CD4-positive, alpha-beta memory T cell (primary cell): ENCODE results near the gene ZNF385A. TPM values are rescaled to one million over a fixed set of nuclear protein-coding genes. Genes with fewer than 3 reads are reported as not detected.
A peak's percentile ranks its signal among the peaks of the same experiment; 100 is the strongest.
"Not testable (repeated sequence)": the region's sequence is repeated elsewhere in the genome, so short reads cannot be mapped to it uniquely, and the experiment has no call there.

Experiments
- CTCF ChIA-PET: fragments of 350-600 bp; sonication (Branson Sonifier 250); formaldehyde crosslinking; loops from one replicate; lab custom pipeline; 2021; ENCODE audit warnings: inconsistent platforms; ENCODE audit not compliant: partially characterized antibody; lab: Charles Lee
- POLR2A ChIA-PET: fragments of 350-600 bp; sonication (Branson Sonifier 250); formaldehyde crosslinking; loops from one replicate; lab custom pipeline; 2021; ENCODE audit not compliant: partially characterized antibody; lab: Charles Lee
- DNase-seq, 5 donors: peaks; one replicate each; pipeline versions ENCODE4 v3.0.0 to v3.0.0-alpha.2; 2020 to 2022; ENCODE audit warnings: mixed read lengths in 1 of 5
- H3K27ac ChIP-seq: one replicate; pipeline ENCODE4 v1.7.0; 2013; ENCODE audit warnings: low read depth, low read length
- H3K27me3 ChIP-seq: 2 replicates; pipeline ENCODE4 v1.7.0; 2013; ENCODE audit warnings: mild to moderate bottlenecking, low read length, moderate library complexity; ENCODE audit not compliant: insufficient read depth
- H3K36me3 ChIP-seq: 2 replicates; pipeline ENCODE4 v1.7.0; 2013; ENCODE audit warnings: mild to moderate bottlenecking, low read length, moderate library complexity; ENCODE audit not compliant: insufficient read depth
- H3K4me1 ChIP-seq: 2 replicates; pipeline ENCODE4 v1.7.0; 2013; ENCODE audit warnings: mild to moderate bottlenecking, low read length, moderate library complexity; ENCODE audit not compliant: insufficient read depth
- H3K4me3 ChIP-seq, 2 donors: one replicate each; pipeline ENCODE4 v1.7.0; 2013; ENCODE audit warnings: low read length in 2 of 2, mild to moderate bottlenecking in 1 of 2
- H3K9me3 ChIP-seq, 2 donors: one replicate each; pipeline ENCODE4 v1.7.0; 2013; ENCODE audit warnings: low read length in 2 of 2, control low read depth in 1 of 2; ENCODE audit not compliant: control insufficient read depth in 1 of 2
- H3K27ac Mint-ChIP-seq, 7 donors: one replicate each; pipeline ENCODE4 v1.8.0; 2020 to 2021; ENCODE audit warnings: mixed read lengths in 7 of 7, mild to moderate bottlenecking in 6 of 7, inconsistent platforms in 3 of 7, moderate library complexity in 3 of 7
- H3K27me3 Mint-ChIP-seq, 2 donors: one replicate each; pipeline ENCODE4 v1.8.0; 2020 to 2021; ENCODE audit warnings: mixed read lengths in 2 of 2
- H3K36me3 Mint-ChIP-seq, 2 donors: one replicate each; pipeline ENCODE4 v1.8.0; 2020 to 2021; ENCODE audit warnings: mixed read lengths in 2 of 2, inconsistent platforms in 1 of 2, mild to moderate bottlenecking in 1 of 2
- H3K4me1 Mint-ChIP-seq, 4 donors: one replicate each; pipeline ENCODE4 v1.8.0; 2020 to 2021; ENCODE audit warnings: mixed read lengths in 4 of 4, mild to moderate bottlenecking in 1 of 4
- H3K4me3 Mint-ChIP-seq, 8 donors: one replicate each; pipeline ENCODE4 v1.8.0; 2020 to 2021; ENCODE audit warnings: mixed read lengths in 8 of 8, mild to moderate bottlenecking in 7 of 8, moderate library complexity in 6 of 8, inconsistent platforms in 3 of 8
- H3K9me3 Mint-ChIP-seq, 8 donors: one replicate each; pipeline ENCODE4 v1.8.0; 2020 to 2021; ENCODE audit warnings: mixed read lengths in 8 of 8, mild to moderate bottlenecking in 5 of 8, inconsistent platforms in 3 of 8, moderate library complexity in 1 of 8
- intact Hi-C: fragments of 100-400 bp; cut with micrococcal nuclease; formaldehyde crosslinking; loops from one replicate; pipeline ENCODE4 v1.15.1; 2023
- polyA plus RNA-seq, 2 donors: library from polyadenylated mRNA; unstranded; fragments of 300-500 nt; fragmentation: Illumina TruSeq; gene quantifications; one replicate each; pipeline ENCODE4 v1.2.3, GENCODE V29; 2021
- total RNA-seq, 2 experiments: library from RNA; stranded (reverse); gene quantifications; one replicate each; pipeline ENCODE4 v1.2.3, GENCODE V29; 2021

ZNF385A gene
- total and polyA plus RNA-seq, 4 experiments from 2014 or later = 1.8 to 2.1 TPM; not detected in 2

- ChIA-PET POLR2A (interaction anchor here (0.9 to 4.0 kb wide), 24 partner anchors 7 to 857 kb away, joined by 3 to 62 read pairs (median 7); partner anchors contain the start of genes CBX5, COPZ1, HNRNPA1 and ITGA5), CTCF (interaction anchor here (0.7 to 6.6 kb wide), 19 partner anchors 10 to 144 kb away, joined by 3 to 110 read pairs (median 10); partner anchors contain the start of gene COPZ1)
Measured at GRCh38 chr12:54358191-54358944, 26.2 kb downstream of the ZNF385A start.

GRCh38 chr12:54357506-54358190 is 26.9 kb downstream of the ZNF385A start:
- Histone ChIP-seq H3K4me3 (no peak overlapping the region), H3K36me3 (no peaks in the 10 kb centered on the region), H3K27me3 (no peaks in the 10 kb centered on the region), H3K9me3 (no peaks in the 10 kb centered on the region), H3K4me1 (peaks cover 29% of the 10 kb centered on the region), H3K27ac (peak overlapping the region; percentile 95)
- intact Hi-C loops = loop anchor here (2.0 to 10.0 kb wide), 3 partner anchors 107 to 363 kb away; no protein-coding TSS in a partner anchor
- Mint-ChIP-seq H3K9me3 (no peaks in the 10 kb centered on the region), H3K27me3 (no peaks in the 10 kb centered on the region), H3K4me1 (peaks cover 4 to 12% (median 6%) of the 10 kb centered on the region in 4 donors), H3K4me3 (no peak overlapping the region), H3K36me3 (peaks cover 0 to 5% of the 10 kb centered on the region in 2 donors), H3K27ac (peak overlapping the region in 4 of 7 donors; percentile 8 to 60 (median 26))
- ChIA-PET POLR2A (interaction anchor here (1.2 to 4.0 kb wide), 11 partner anchors 9 to 109 kb away, joined by 3 to 62 read pairs (median 14); partner anchors contain the start of genes CBX5, COPZ1 and HNRNPA1), CTCF (interaction anchor here (0.7 to 6.6 kb wide), 14 partner anchors 11 to 144 kb away, joined by 3 to 110 read pairs (median 9); partner anchors contain the start of gene COPZ1)
- no peak for DNase-seq

More at GRCh38 chr12:54358191-54358944, 26.2 kb downstream of the ZNF385A start:
- Mint-ChIP-seq H3K9me3 (no peaks in the 10 kb centered on the region), H3K36me3 (peaks cover 0 to 5% of the 10 kb centered on the region in 2 donors), H3K27ac (no peak overlapping the region), H3K4me1 (peaks cover 4 to 11% (median 7%) of the 10 kb centered on the region in 4 donors), H3K27me3 (no peaks in the 10 kb centered on the region), H3K4me3 (no peak overlapping the region)
- H3K27me3 ChIP-seq = no peaks in the 10 kb centered on the region
- H3K4me3 ChIP-seq = peak overlapping the region; percentile 87 to 91
- peaks cover 28% of the 10 kb centered on the region for H3K4me1 ChIP-seq
- H3K36me3 ChIP-seq = no peaks in the 10 kb centered on the region
- peak; percentile 38 to 78 (median 49) for DNase-seq
- H3K9me3 ChIP-seq = no peaks in the 10 kb centered on the region
- H3K27ac ChIP-seq = peak overlapping the region; percentile 95
- intact Hi-C loops = loop anchor here (2.0 to 10.0 kb wide), 3 partner anchors 108 to 364 kb away; no protein-coding TSS in a partner anchor

- Mint-ChIP-seq H3K9me3 (no peaks in the 10 kb centered on the region), H3K4me3 (no peak overlapping the region), H3K36me3 (peaks cover 3 to 5% of the 10 kb centered on the region in 2 donors), H3K27me3 (no peaks in the 10 kb centered on the region), H3K4me1 (peaks cover 10 to 18% (median 13%) of the 10 kb centered on the region in 4 donors), H3K27ac (peak overlapping the region in 2 of 7 donors; percentile 8 to 86)
- ChIA-PET POLR2A (interaction anchor here (0.6 to 4.0 kb wide), 4 partner anchors 21 to 77 kb away, joined by 3 to 62 read pairs (median 33); partner anchors contain the start of genes CBX5, COPZ1 and HNRNPA1), CTCF (interaction anchor here (0.6 to 4.3 kb wide), 12 partner anchors 12 to 142 kb away, joined by 3 to 28 read pairs (median 6); partner anchors contain the start of genes CBX5 and COPZ1)
- Histone ChIP-seq H3K27me3 (no peaks in the 10 kb centered on the region), H3K36me3 (no peaks in the 10 kb centered on the region), H3K27ac (no peak overlapping the region), H3K4me3 (no peak overlapping the region), H3K4me1 (peaks cover 34% of the 10 kb centered on the region), H3K9me3 (no peaks in the 10 kb centered on the region)
- no peak for DNase-seq
- intact Hi-C loops = loop anchor here (10.0 kb wide), 1 partner anchor 362 kb away; no protein-coding TSS in a partner anchor
Measured at GRCh38 chr12:54356951-54357356, 27.6 kb downstream of the ZNF385A start.

- H3K9me3 Mint-ChIP-seq = no peaks in the 10 kb centered on the region
- H3K27ac ChIP-seq = no peak overlapping the region
- CTCF ChIA-PET = interaction anchor here (0.6 to 4.3 kb wide), 7 partner anchors 12 to 76 kb away, joined by 3 to 28 read pairs (median 10); partner anchors contain the start of genes CBX5 and COPZ1
- H3K9me3 ChIP-seq = no peaks in the 10 kb centered on the region
- no peaks in the 10 kb centered on the region for H3K27me3 ChIP-seq
- intact Hi-C loops = loop anchor here (10.0 kb wide), 1 partner anchor 361 kb away; no protein-coding TSS in a partner anchor
- DNase-seq = no peak
- H3K36me3 ChIP-seq = peaks cover 5% of the 10 kb centered on the region
- peaks cover 9 to 10% of the 10 kb centered on the region in 2 donors for H3K36me3 Mint-ChIP-seq
- H3K4me3 ChIP-seq = no peak overlapping the region
- POLR2A ChIA-PET = interaction anchor here (0.6 to 4.0 kb wide), 2 partner anchors 31 to 64 kb away, joined by 3 to 45 read pairs; partner anchors contain the start of gene COPZ1
- peak overlapping the region in 6 of 7 donors; percentile 59 to 86 (median 78) for H3K27ac Mint-ChIP-seq
- peaks cover 41% of the 10 kb centered on the region for H3K4me1 ChIP-seq
- peaks cover 14 to 24% (median 17%) of the 10 kb centered on the region in 4 donors for H3K4me1 Mint-ChIP-seq
- H3K27me3 Mint-ChIP-seq = no peaks in the 10 kb centered on the region
- H3K4me3 Mint-ChIP-seq = no peak overlapping the region
Measured at GRCh38 chr12:54356228-54356627, 28.3 kb downstream of the ZNF385A start.

- Histone ChIP-seq H3K4me1 (peaks cover 38% of the 10 kb centered on the region), H3K27me3 (no peaks in the 10 kb centered on the region), H3K9me3 (no peaks in the 10 kb centered on the region), H3K36me3 (peaks cover 15% of the 10 kb centered on the region), H3K4me3 (no peak overlapping the region), H3K27ac (no peak overlapping the region)
- intact Hi-C loops = loop anchor here (10.0 kb wide), 1 partner anchor 360 kb away; no protein-coding TSS in a partner anchor
- DNase-seq = no peak
- peak overlapping the region in 2 of 8 donors; percentile 45 to 49 for H3K4me3 Mint-ChIP-seq
- ChIA-PET CTCF (interaction anchor here (4.3 kb wide), 1 partner anchor 30 kb away, joined by 28 read pairs; the partner anchor contains the start of gene COPZ1), POLR2A (no interaction called here)
- H3K9me3 Mint-ChIP-seq = no peaks in the 10 kb centered on the region
- peak overlapping the region in 4 of 7 donors; percentile 38 to 75 (median 68) for H3K27ac Mint-ChIP-seq
- no peaks in the 10 kb centered on the region for H3K27me3 Mint-ChIP-seq
- H3K36me3 Mint-ChIP-seq = peaks cover 19% of the 10 kb centered on the region in 2 donors
- H3K4me1 Mint-ChIP-seq = peaks cover 11 to 19% (median 12%) of the 10 kb centered on the region in 4 donors
Measured at GRCh38 chr12:54355104-54355815, 29.3 kb downstream of the ZNF385A start.

GRCh38 chr12:54354271-54354670 is 30.3 kb downstream of the ZNF385A start:
- not testable (repeated sequence) for H3K27ac ChIP-seq, H3K27ac Mint-ChIP-seq

More at GRCh38 chr12:54354271-54354670, 30.3 kb downstream of the ZNF385A start:
- Histone ChIP-seq H3K4me1 (peaks cover 29% of the 10 kb centered on the region), H3K36me3 (peaks cover 25% of the 10 kb centered on the region)
- H3K9me3 ChIP-seq, H3K9me3 Mint-ChIP-seq, H3K4me3 ChIP-seq, DNase-seq, POLR2A ChIA-PET, H3K27me3 ChIP-seq, H3K4me3 Mint-ChIP-seq, H3K27me3 Mint-ChIP-seq: not testable (repeated sequence)
- CTCF ChIA-PET = interaction anchor here (0.6 to 2.5 kb wide), 3 partner anchors 25 to 370 kb away, joined by 3 to 9 read pairs (median 3); partner anchors contain the start of gene COPZ1
- H3K4me1 Mint-ChIP-seq = peaks cover 11 to 18% (median 12%) of the 10 kb centered on the region in 4 donors
- peaks cover 27% of the 10 kb centered on the region in 2 donors for H3K36me3 Mint-ChIP-seq
- intact Hi-C loops = loop anchor here (10.0 kb wide), 1 partner anchor 359 kb away; no protein-coding TSS in a partner anchor
